HG02885 (cell line): Measurements from ENCODE around the gene GCLM.

Source experiments
- ATAC-seq: cut with Tn5 transposase; IDR thresholded peaks from one replicate; pipeline ENCODE4 v1.9.1; 2021; ENCODE audit warnings: mild to moderate bottlenecking; ENCODE audit not compliant: unreplicated experiment, poor library complexity

GCLM gene

GRCh38 chr1:93847811-93848288 lies 61.4 kb downstream of the GCLM start:
- ATAC-seq: peak; percentile 22

GRCh38 chr1:93846992-93847810 lies 62.0 kb downstream of the GCLM start:
- peak; percentile 69 for ATAC-seq

- ATAC-seq: peak; percentile 60
Measured at GRCh38 chr1:93846206-93846991, 62.8 kb downstream of the GCLM start.

- ATAC-seq: peak; percentile 14
Measured at GRCh38 chr1:93845538-93846205, 63.6 kb downstream of the GCLM start.

GRCh38 chr1:93844262-93845045 lies 64.8 kb downstream of the GCLM start:
- no peak for ATAC-seq

GRCh38 chr1:93842750-93843500 lies 66.3 kb downstream of the GCLM start:
- no peak for ATAC-seq

GRCh38 chr1:93841771-93842170 lies 67.5 kb downstream of the GCLM start:
- ATAC-seq: no peak

- ATAC-seq: no peak
Measured at GRCh38 chr1:93840956-93841482, 68.2 kb downstream of the GCLM start.

- ATAC-seq: no peak
Measured at GRCh38 chr1:93839753-93840152, 69.5 kb downstream of the GCLM start.

- no peak for ATAC-seq
Measured at GRCh38 chr1:93839307-93839706, 69.9 kb downstream of the GCLM start.

- no peak for ATAC-seq
Measured at GRCh38 chr1:93837961-93838360, 71.3 kb downstream of the GCLM start.
